PC-3 (cell line): ENCODE results near the gene ZNF107. TPM values are rescaled to one million over a fixed set of nuclear protein-coding genes. Genes with fewer than 3 reads are reported as not detected.

Source experiments
- ATAC-seq: fragments of 200-7000 bp; cut with Tn5 transposase; 2 replicates; pipeline ENCODE4 v1.9.1; 2020; ENCODE audit warnings: mild to moderate bottlenecking, moderate library complexity
- BruUV-seq: library from RNA; stranded (reverse); fragments of 400-500 nt; replicated peaks from 2 replicates; lab custom pipeline; 2021; lab: Mats Ljungman, UMichigan
- CTCF ChIA-PET: fragments of 300-600 bp; sonication (Branson Sonifier 250); formaldehyde crosslinking; loops from one replicate; lab custom pipeline; 2022; ENCODE audit warnings: antibody characterized with exemption; lab: Charles Lee
- POLR2A ChIA-PET: fragments of 300-600 bp; sonication (Branson Sonifier 250); formaldehyde crosslinking; loops from one replicate; lab custom pipeline; 2022; ENCODE audit warnings: antibody characterized with exemption; ENCODE audit not compliant: unreplicated experiment; lab: Charles Lee
- DNase-seq: peaks from one replicate; pipeline ENCODE4 v3.0.0-alpha.2; 2015
- H2AFZ ChIP-seq: fragments of 300-600 bp; sonication (generic); 2 replicates; pipeline ENCODE4 v1.6.0; 2016; ENCODE audit warnings: antibody characterized with exemption, low read length
- H3F3A ChIP-seq: fragments of 300-600 bp; sonication (generic); one replicate; pipeline ENCODE4 v1.6.0; 2017; ENCODE audit warnings: antibody characterized with exemption, low read length, control low read depth, mild to moderate bottlenecking; ENCODE audit not compliant: unreplicated experiment
- H3K27ac ChIP-seq: fragments of 300-600 bp; sonication (generic); 2 replicates; pipeline ENCODE4 v1.5.1; 2016; ENCODE audit warnings: mild to moderate bottlenecking, low read length
- H3K27me3 ChIP-seq: fragments of 300-600 bp; sonication (generic); 2 replicates; pipeline ENCODE4 v1.6.1; 2016; ENCODE audit warnings: low read length, mixed read lengths
- H3K36me3 ChIP-seq: fragments of 300-600 bp; sonication (generic); 2 replicates; pipeline ENCODE4 v1.6.1; 2016; ENCODE audit warnings: low read depth, mixed run types, low read length, mixed read lengths
- H3K4me1 ChIP-seq: fragments of 300-600 bp; sonication (generic); 2 replicates; pipeline ENCODE4 v1.5.1; 2016; ENCODE audit warnings: low read length; ENCODE audit not compliant: insufficient read depth
- H3K4me2 ChIP-seq: fragments of 300-600 bp; sonication (generic); 2 replicates; pipeline ENCODE4 v1.6.0; 2016; ENCODE audit warnings: low read length
- H3K4me3 ChIP-seq: fragments of 300-600 bp; sonication (generic); 2 replicates; pipeline ENCODE4 v1.5.1; 2016; ENCODE audit warnings: mild to moderate bottlenecking, low read length, mixed read lengths
- H3K79me2 ChIP-seq: fragments of 300-600 bp; sonication (generic); 2 replicates; pipeline ENCODE4 v1.6.1; 2017; ENCODE audit warnings: low read length, mixed read lengths
- H3K9ac ChIP-seq: fragments of 300-600 bp; sonication (generic); 2 replicates; pipeline ENCODE4 v1.6.0; 2016; ENCODE audit warnings: mild to moderate bottlenecking, low read length
- H3K9me2 ChIP-seq: fragments of 300-600 bp; sonication (generic); replicated peaks from 2 replicates; pipeline ENCODE4 v1.6.1; 2016; ENCODE audit warnings: mixed run types, low read length, mixed read lengths
- H3K9me3 ChIP-seq: fragments of 300-600 bp; sonication (generic); 2 replicates; pipeline ENCODE4 v1.6.1; 2016; ENCODE audit warnings: low read length, mixed read lengths
- H4K20me1 ChIP-seq: fragments of 300-600 bp; sonication (generic); 2 replicates; pipeline ENCODE4 v1.6.1; 2016; ENCODE audit warnings: low read length, mixed read lengths
- CTCF ChIP-seq: fragments of 300-600 bp; sonication (generic); conservative IDR thresholded peaks from 2 replicates; pipeline ENCODE4 v1.5.1; 2017; ENCODE audit warnings: antibody characterized with exemption, low read depth, mild to moderate bottlenecking, low read length
- EZH2 ChIP-seq: fragments of 300-600 bp; sonication (generic); IDR thresholded peaks from one replicate; pipeline ENCODE4 v1.6.1; 2017; ENCODE audit warnings: antibody characterized with exemption, mild to moderate bottlenecking, low read length; ENCODE audit not compliant: unreplicated experiment
- EZH2phosphoT487 ChIP-seq: fragments of 300-600 bp; sonication (generic); IDR thresholded peaks from 2 replicates; pipeline ENCODE4 v1.6.1; 2018; ENCODE audit warnings: mild to moderate bottlenecking, antibody characterized with exemption, low read length, borderline replicate concordance
- intact Hi-C: fragments of 100-400 bp; cut with micrococcal nuclease; formaldehyde crosslinking; loops from 2 replicates; pipeline ENCODE4 v1.9.0; 2023
- total RNA-seq: library from RNA; depleted of rRNA; stranded (reverse); fragments of >200 nt; gene quantifications from 2 replicates; pipeline ENCODE4 v1.2.3, GENCODE V29; 2014

ZNF107 gene
- total RNA-seq, 1 experiment from 2014 or later = 4.8 TPM

DNA sequence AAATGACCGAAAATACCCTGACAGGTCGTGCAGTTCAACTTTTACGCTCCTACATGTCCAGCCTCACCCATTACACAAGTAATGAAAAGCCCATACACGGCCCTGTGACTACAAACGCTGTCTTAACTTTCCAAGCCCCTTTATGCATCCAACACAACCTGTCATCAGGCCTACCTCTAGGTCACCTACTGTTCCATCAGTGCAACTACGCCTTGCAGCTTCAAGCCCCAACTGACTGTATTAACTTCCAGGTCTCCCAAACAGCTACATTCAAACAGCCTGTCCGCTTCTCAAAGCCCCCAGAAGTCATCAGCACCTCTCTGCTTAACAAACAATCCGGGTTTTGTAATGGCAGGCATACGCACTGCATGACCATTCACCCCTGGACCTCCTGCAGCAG lies 19.2 kb downstream of the ZNF107 start:
- no peaks in the 10 kb centered on the region for H3F3A ChIP-seq
- no peak for DNase-seq
- TF ChIP-seq EZH2phosphoT487 (no peak), CTCF (no peak), EZH2 (no peak)
- intact Hi-C loops = no loop called here
- no peak overlapping the region for H3K4me3 ChIP-seq
- ChIA-PET CTCF (no interaction called here), POLR2A (no interaction called here)
- H3K4me2 ChIP-seq = no peak overlapping the region
- peaks cover 94% of the 10 kb centered on the region for H3K36me3 ChIP-seq
- H2AFZ ChIP-seq = no peak overlapping the region
- no peaks in the 10 kb centered on the region for H3K9me3 ChIP-seq
- no peaks in the 10 kb centered on the region for H3K27me3 ChIP-seq
- H3K79me2 ChIP-seq = 0 out of 2 replicates have a peak, but pooled peaks cover 4% of the 10 kb centered on the region
- H3K9ac ChIP-seq = no peak overlapping the region
- BruUV-seq = no TSS peak
- H3K27ac ChIP-seq = no peak overlapping the region
- no peak for ATAC-seq
- no peaks in the 10 kb centered on the region for H3K9me2 ChIP-seq
- no peaks in the 10 kb centered on the region for H3K4me1 ChIP-seq
- H4K20me1 ChIP-seq = no peaks in the 10 kb centered on the region

- no peaks in the 10 kb centered on the region for H3K9me2 ChIP-seq
- no peaks in the 10 kb centered on the region for H4K20me1 ChIP-seq
- H3K27ac ChIP-seq = no peak overlapping the region
- BruUV-seq = no TSS peak
- H3K36me3 ChIP-seq = peaks cover 92% of the 10 kb centered on the region
- no peak overlapping the region for H2AFZ ChIP-seq
- peak; percentile 34 for DNase-seq
- H3K9ac ChIP-seq = no peak overlapping the region
- no peaks in the 10 kb centered on the region for H3F3A ChIP-seq
- ATAC-seq = peak; percentile 42
- no peak overlapping the region for H3K4me2 ChIP-seq
- H3K27me3 ChIP-seq = no peaks in the 10 kb centered on the region
- no peaks in the 10 kb centered on the region for H3K4me1 ChIP-seq
- TF ChIP-seq EZH2 = no peak
- TF ChIP-seq CTCF = no peak
- no peak for TF ChIP-seq EZH2phosphoT487
- 0 out of 2 replicates have a peak, but pooled peaks cover 4% of the 10 kb centered on the region for H3K79me2 ChIP-seq
- intact Hi-C loops = no loop called here
- no peaks in the 10 kb centered on the region for H3K9me3 ChIP-seq
- CTCF ChIA-PET = no interaction called here
- H3K4me3 ChIP-seq = no peak overlapping the region
- POLR2A ChIA-PET = no interaction called here
Measured at GRCh38 chr7:64685741-64686140, 19.8 kb downstream of the ZNF107 start.

DNA sequence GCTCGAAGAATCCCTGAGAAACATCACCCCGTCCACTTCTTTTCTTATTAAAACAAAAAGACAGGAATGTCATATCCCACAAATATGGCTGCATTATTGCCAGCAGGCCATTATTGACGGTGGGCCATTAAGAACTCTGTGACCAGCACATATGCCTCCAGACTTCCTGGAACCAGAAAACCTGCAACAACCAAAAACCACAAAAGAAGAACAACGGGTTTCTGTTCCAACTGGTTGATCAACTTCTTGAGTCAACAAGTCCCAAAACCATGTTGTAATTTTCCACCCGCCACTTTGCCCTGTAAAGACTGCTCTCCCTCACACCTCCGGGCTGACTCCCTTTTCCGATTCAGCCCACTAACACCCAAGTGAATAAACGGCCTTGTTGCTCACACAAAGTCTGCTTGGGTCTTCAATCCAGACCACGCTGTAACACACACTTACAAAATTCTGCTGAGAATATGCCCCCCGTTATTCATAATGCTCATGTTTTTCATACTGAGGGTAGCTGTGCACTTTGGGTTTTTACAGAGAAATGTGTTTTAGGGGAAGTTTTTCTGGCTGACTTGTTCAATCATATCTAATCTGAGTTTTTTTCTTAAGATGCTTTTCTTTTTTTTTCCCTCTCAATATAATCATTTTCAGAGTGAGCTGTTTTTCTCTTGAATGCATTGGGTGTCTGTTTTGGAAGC lies 20.7 kb downstream of the ZNF107 start:
- ChIA-PET POLR2A (no interaction called here), CTCF (no interaction called here)
- H3K79me2 ChIP-seq = 0 out of 2 replicates have a peak, but pooled peaks cover 4% of the 10 kb centered on the region
- intact Hi-C loops = no loop called here
- H3K36me3 ChIP-seq = peaks cover 89% of the 10 kb centered on the region
- no peak overlapping the region for H3K4me2 ChIP-seq
- no peaks in the 10 kb centered on the region for H3K27me3 ChIP-seq
- TF ChIP-seq EZH2phosphoT487 = no peak
- no peak for TF ChIP-seq EZH2
- TF ChIP-seq CTCF = no peak
- H3K4me3 ChIP-seq = no peak overlapping the region
- no peaks in the 10 kb centered on the region for H3K9me3 ChIP-seq
- TSS peak; percentile 11 for BruUV-seq
- no peaks in the 10 kb centered on the region for H3K4me1 ChIP-seq
- no peaks in the 10 kb centered on the region for H4K20me1 ChIP-seq
- H3K9ac ChIP-seq = no peak overlapping the region
- DNase-seq (peak; percentile 30), ATAC-seq (no peak)
- H3K9me2 ChIP-seq = no peaks in the 10 kb centered on the region
- H3F3A ChIP-seq = no peaks in the 10 kb centered on the region
- H2AFZ ChIP-seq = no peak overlapping the region
- no peak overlapping the region for H3K27ac ChIP-seq
